HG02759 (cell line): ENCODE results near the gene PDYN.

ENCODE experiments used
- ATAC-seq: cut with Tn5 transposase; IDR thresholded peaks from one replicate; pipeline ENCODE4 v1.9.1; 2021; ENCODE audit warnings: mild to moderate bottlenecking, moderate library complexity; ENCODE audit not compliant: unreplicated experiment

The PDYN gene

DNA sequence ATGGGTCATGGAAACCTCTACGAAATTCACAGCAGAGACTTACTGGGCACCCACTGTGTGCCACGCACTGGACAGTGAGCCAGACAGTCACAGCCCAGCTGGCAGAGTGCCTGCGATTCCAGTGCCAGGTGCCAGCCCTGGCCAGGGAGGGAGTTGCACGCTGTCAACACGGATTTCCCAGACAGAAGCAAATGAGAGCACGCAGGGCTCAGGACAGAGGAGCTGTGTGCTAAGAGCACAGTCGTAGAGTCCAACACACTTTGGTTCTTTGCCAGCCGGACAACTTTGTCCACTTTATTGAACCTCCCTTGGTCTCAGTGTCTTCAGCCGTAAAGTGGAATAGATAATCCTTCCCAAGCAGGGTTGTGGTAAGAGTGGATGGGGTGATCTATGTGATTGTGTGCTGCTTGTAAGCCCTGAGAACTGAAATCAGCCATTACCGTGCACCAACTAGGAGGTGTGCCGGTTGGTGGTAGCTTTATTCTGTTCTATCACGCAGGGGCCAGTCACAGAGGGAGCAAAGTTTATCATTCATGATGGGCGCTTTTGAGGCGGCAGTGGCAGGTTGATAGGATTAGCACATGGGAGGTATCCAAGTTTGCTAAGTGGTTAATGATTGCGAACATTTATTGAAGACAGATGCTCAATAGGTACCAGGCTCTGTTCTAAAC, 58.0 kb downstream of the PDYN start:
- no peak for ATAC-seq

DNA sequence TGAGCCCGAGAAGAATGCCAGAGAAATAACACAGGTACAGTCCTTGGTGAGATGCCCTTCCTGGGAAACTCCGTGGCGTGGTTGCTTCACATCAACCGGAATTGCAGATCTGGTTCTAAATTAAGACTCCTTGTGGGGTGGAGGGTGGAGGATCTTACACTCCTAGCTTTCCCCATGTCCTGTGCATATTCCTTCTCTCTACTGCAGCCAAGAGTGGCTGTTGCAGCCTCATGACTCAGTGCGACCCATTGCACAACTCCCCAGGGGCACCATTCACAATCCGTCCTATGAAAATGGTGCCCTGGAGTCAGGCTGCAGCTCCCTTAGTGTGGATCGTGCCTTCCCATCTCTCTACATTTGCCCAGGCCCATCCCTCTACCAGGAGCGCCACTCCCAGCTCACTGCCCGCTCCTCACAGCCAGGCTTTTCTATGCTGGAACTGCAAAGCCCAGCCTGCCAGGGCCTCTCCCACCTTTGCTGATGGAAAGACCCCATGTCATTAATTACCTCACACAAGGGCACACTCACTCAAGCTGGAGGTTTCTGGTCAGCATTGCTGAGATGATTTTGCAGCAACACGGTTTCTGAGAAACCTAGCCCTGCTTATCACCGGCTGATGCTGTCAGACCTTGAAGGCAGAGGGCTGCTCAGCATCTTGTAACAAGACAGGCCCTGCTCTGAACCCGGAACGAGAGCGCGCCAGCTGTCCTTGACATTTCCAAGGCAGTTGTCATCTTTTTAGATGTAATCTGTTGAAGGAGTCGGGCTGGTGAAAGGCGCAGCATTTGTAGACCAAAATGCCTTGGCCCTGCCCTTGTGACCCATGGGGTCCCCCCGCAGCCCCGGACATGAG, 58.9 kb downstream of the PDYN start:
- ATAC-seq: no peak

DNA sequence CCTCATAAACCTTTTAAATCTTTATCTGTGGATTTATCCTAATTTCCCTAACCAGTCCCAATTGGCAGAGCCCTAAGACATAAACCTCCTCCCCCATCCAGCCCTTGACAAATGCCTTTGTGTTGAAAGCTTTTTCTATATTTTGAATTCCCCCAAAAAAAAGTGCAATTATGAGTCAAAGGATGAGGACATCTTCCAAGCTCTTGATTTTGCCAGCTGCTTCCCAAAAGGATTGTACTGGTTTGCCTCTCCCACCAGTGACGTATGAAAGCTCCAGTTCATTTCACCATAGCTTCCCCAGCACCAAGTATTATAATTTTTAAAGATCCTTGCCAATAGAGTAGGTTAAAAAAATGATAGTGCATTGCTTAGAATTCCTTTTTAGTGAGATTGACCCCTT, 59.7 kb downstream of the PDYN start:
- ATAC-seq: no peak

DNA sequence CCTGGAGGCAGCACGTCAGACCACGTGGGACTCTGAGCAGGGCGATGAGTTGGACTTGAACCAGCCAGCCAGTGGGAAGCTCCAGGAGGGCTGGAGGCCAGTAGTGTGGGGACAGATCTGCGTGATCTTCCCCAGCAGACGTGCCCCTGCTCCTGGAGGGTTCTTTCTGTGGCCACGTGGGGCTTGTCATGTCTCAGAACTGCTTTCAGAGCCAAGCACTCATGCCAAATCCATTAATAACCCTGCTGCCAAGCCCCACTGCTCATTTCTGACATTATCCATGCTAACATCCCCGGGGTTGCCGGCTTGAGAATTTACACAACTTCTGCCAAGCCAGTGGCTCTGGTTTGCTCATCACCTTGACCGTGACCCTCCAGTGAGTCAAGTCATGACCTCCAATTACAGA, 60.4 kb downstream of the PDYN start:
- no peak for ATAC-seq

DNA sequence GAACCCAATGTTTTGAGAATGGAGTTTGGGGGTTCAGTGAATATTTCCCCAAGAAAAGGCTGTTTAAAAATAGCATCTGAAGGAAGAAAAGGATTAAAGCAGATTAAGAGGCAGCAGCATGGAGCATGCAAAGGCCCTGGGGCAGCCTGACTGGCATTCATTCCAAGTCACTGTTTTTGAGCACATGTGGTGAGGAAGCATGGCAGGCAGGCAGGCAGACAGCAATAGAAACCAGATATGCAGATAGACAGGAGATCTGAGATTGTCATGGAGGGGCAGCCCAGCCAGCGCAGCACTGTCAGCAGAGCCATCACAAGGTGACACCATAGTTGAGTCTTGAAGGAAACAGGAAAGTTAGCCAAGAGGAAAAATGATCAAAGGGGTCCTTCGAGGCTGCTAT, 60.9 kb downstream of the PDYN start:
- ATAC-seq: no peak

DNA sequence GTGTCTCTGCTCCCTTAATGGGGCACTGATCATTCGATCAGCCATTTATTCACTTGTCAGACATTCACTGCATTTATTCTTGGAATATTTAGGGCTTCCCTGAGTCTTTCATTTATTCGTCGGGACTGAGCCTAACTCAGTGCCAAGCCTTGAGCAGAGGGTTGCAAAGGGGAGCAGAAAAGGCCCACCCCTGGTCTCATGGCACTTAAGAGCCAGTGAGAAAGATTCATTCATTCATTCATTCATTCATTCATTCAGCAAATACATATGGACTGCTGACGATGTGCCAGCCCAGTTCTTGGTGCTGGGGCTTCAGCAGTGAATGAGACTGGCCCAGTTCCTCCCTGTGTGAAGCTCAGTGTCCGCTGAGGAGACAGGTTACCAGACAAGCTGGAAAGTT, 62.0 kb downstream of the PDYN start:
- ATAC-seq: no peak

DNA sequence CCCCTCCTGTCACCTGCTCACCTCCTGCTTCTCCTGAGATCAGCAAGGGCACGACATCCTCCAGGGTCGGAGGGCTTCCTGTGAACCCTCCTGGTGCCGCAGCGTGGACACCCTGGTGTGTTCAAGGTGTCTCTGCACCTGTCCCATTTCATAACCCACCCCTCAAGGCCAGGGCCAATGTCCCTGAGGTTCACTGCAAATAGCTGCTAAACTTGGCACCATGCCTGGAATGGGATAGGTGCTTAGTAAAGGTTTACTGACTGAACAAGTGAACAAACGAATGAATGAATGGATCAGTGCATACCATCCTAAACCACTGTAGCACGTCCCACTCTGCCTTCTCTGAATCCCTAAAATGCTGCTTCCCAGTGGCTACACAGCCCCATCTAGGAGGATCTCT, 63.7 kb downstream of the PDYN start:
- no peak for ATAC-seq

DNA sequence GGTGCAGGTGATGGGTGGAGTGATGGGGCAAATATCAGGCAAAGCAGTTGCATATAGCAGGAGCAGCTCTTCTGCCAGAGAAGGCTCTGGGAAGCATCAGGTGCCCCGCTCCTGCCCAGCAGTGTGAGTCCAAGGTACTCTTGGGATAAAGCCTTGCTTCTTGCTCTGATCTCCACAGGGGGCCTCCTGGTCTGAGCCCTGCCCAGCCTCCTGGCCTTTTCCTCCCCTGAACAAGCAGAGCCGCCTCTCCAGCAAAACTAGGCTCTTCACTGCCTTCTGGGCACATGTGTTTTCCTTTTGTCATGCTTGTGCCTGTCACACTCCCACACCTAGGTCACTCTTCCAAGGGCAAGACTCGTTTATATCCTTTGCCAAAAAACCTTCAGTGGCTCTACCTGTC, 64.4 kb downstream of the PDYN start:
- no peak for ATAC-seq

DNA sequence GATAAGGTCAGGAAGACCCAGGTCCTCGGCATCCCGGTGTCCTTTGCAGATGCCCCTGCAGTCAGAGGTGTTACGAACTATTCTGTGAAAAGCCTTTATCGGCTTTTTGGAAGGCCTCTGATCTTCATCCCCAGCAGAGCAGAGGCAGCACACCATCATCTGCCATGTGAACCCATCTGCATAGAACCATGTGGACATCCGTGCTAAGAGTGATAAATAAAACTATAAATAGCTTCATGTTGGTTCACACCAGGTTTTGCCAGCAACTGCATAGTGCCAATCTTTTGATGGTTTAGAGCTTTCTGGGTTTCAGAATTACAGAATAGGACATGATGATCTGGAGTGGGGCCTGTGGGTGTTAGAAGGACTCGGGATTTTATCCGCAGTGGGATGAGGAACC, 65.1 kb downstream of the PDYN start:
- no peak for ATAC-seq
